ENCODE measurements around the gene SFI1. TPM values are rescaled to one million over a fixed set of nuclear protein-coding genes. Genes with fewer than 3 reads are reported as not detected.
A peak's percentile ranks its signal among the peaks of the same experiment; 100 is the strongest.

Gene SFI1
- total RNA-seq, 1 donor from 2014 or later: 40.6 TPM

- Mint-ChIP-seq H3K27ac (ENCODE audit: unreplicated experiment) (peak overlapping the region; percentile 97), H3K9me3 (ENCODE audit: unreplicated experiment) (no peaks in the 10 kb centered on the region), H3K36me3 (ENCODE audit: unreplicated experiment) (peaks cover 8% of the 10 kb centered on the region), H3K4me3 (ENCODE audit: unreplicated experiment) (no peak overlapping the region), H3K27me3 (ENCODE audit: unreplicated experiment) (no peaks in the 10 kb centered on the region), H3K4me1 (ENCODE audit: unreplicated experiment) (peaks cover 32% of the 10 kb centered on the region)
- DNase-seq (ENCODE audit: extremely low spot score, unreplicated experiment): no peak
- TF ChIP-seq CTCF (IDR thresholded peaks at IDR 0.05): no peak
Observed at GRCh38 chr22:31603574-31603973, 107.2 kb downstream of the SFI1 start.

GRCh38 chr22:31604137-31604705 is 107.9 kb downstream of the SFI1 start:
- Mint-ChIP-seq H3K36me3 (ENCODE audit: unreplicated experiment) (peaks cover 8% of the 10 kb centered on the region), H3K4me1 (ENCODE audit: unreplicated experiment) (peaks cover 32% of the 10 kb centered on the region), H3K27me3 (ENCODE audit: unreplicated experiment) (no peaks in the 10 kb centered on the region), H3K4me3 (ENCODE audit: unreplicated experiment) (no peak overlapping the region), H3K27ac (ENCODE audit: unreplicated experiment) (no peak overlapping the region), H3K9me3 (ENCODE audit: unreplicated experiment) (no peaks in the 10 kb centered on the region)
- no peak for TF ChIP-seq CTCF (IDR thresholded peaks at IDR 0.05)
- DNase-seq (ENCODE audit: extremely low spot score, unreplicated experiment): no peak

- no peak for TF ChIP-seq CTCF (IDR thresholded peaks at IDR 0.05)
- no peak for DNase-seq (ENCODE audit: extremely low spot score, unreplicated experiment)
- Mint-ChIP-seq H3K9me3 (ENCODE audit: unreplicated experiment) (no peaks in the 10 kb centered on the region), H3K4me1 (ENCODE audit: unreplicated experiment) (peaks cover 30% of the 10 kb centered on the region), H3K27ac (ENCODE audit: unreplicated experiment) (no peak overlapping the region), H3K36me3 (ENCODE audit: unreplicated experiment) (peaks cover 10% of the 10 kb centered on the region), H3K4me3 (ENCODE audit: unreplicated experiment) (no peak overlapping the region), H3K27me3 (ENCODE audit: unreplicated experiment) (no peaks in the 10 kb centered on the region)
Observed at GRCh38 chr22:31604746-31605705, 108.7 kb downstream of the SFI1 start.

GRCh38 chr22:31605851-31606585 is 109.7 kb downstream of the SFI1 start:
- no peaks in the 10 kb centered on the region for H3K9me3 Mint-ChIP-seq (ENCODE audit: unreplicated experiment)
- no peak overlapping the region for H3K27ac Mint-ChIP-seq (ENCODE audit: unreplicated experiment)
- no peaks in the 10 kb centered on the region for H3K27me3 Mint-ChIP-seq (ENCODE audit: unreplicated experiment)
- H3K4me1 Mint-ChIP-seq (ENCODE audit: unreplicated experiment): peaks cover 25% of the 10 kb centered on the region
- no peak for DNase-seq (ENCODE audit: extremely low spot score, unreplicated experiment)
- H3K4me3 Mint-ChIP-seq (ENCODE audit: unreplicated experiment): no peak overlapping the region
- TF ChIP-seq CTCF (IDR thresholded peaks at IDR 0.05): no peak
- peaks cover 10% of the 10 kb centered on the region for H3K36me3 Mint-ChIP-seq (ENCODE audit: unreplicated experiment)

Data from osteocyte (in vitro differentiated cells).